Mesothelial cell of epicardium (in vitro differentiated cells): ENCODE results near the gene PCSK6. TPM values are rescaled to one million over a fixed set of nuclear protein-coding genes. Genes with fewer than 3 reads are reported as not detected.
"Not testable (repeated sequence)": the region's sequence is repeated elsewhere in the genome, so short reads cannot be mapped to it uniquely, and the experiment has no call there.

Source experiments
- DNase-seq, 2 experiments: peaks; one replicate each; pipeline ENCODE4 v3.0.0; 2021; ENCODE audit warnings: low spot score in 2 of 2; ENCODE audit not compliant: unreplicated experiment in 2 of 2
- H3K27ac Mint-ChIP-seq: 2 replicates; pipeline ENCODE4 v1.8.0; 2021; ENCODE audit warnings: mixed read lengths
- H3K27me3 Mint-ChIP-seq: 2 replicates; pipeline ENCODE4 v1.8.0; 2021; ENCODE audit warnings: low read depth, mixed read lengths
- H3K36me3 Mint-ChIP-seq: 2 replicates; pipeline ENCODE4 v1.8.0; 2021; ENCODE audit warnings: mixed read lengths
- H3K4me1 Mint-ChIP-seq: 2 replicates; pipeline ENCODE4 v1.8.0; 2021; ENCODE audit warnings: mixed read lengths
- H3K4me3 Mint-ChIP-seq: 2 replicates; pipeline ENCODE4 v1.8.0; 2021; ENCODE audit warnings: mild to moderate bottlenecking, moderate library complexity, mixed read lengths
- H3K9me3 Mint-ChIP-seq: 2 replicates; pipeline ENCODE4 v1.8.0; 2021; ENCODE audit warnings: mixed read lengths
- CTCF ChIP-seq: fragments of 200-600 bp; sonication (generic); IDR thresholded peaks from one replicate; pipeline ENCODE4 v1.5.0; 2021; ENCODE audit warnings: antibody characterized with exemption; ENCODE audit not compliant: unreplicated experiment
- total RNA-seq: library from RNA; stranded (reverse); gene quantifications from 3 replicates; pipeline ENCODE4 v1.2.1, GENCODE V29; 2021

Gene PCSK6
- total RNA-seq, 1 donor from 2014 or later, result 4.5 TPM

- Mint-ChIP-seq H3K36me3 (peaks cover 2% of the 10 kb centered on the region), H3K4me1 (peaks cover 4% of the 10 kb centered on the region), H3K9me3 (peaks cover 14% of the 10 kb centered on the region), H3K4me3 (no peak overlapping the region), H3K27ac (no peak overlapping the region), H3K27me3 (no peaks in the 10 kb centered on the region)
- DNase-seq, result no peak
- no peak for TF ChIP-seq CTCF
Observed at GRCh38 chr15:101362359-101362758, 127.1 kb downstream of the PCSK6 start.

GRCh38 chr15:101361418-101361817 is 128.1 kb downstream of the PCSK6 start:
- H3K4me1 Mint-ChIP-seq, result peaks cover 4% of the 10 kb centered on the region
- TF ChIP-seq CTCF, result no peak
- peaks cover 14% of the 10 kb centered on the region for H3K9me3 Mint-ChIP-seq
- H3K27me3 Mint-ChIP-seq, result no peaks in the 10 kb centered on the region
- DNase-seq, result no peak
- no peak overlapping the region for H3K27ac Mint-ChIP-seq
- peaks cover 2% of the 10 kb centered on the region for H3K36me3 Mint-ChIP-seq
- no peak overlapping the region for H3K4me3 Mint-ChIP-seq

- H3K4me1 Mint-ChIP-seq, result peaks cover 4% of the 10 kb centered on the region
- no peaks in the 10 kb centered on the region for H3K27me3 Mint-ChIP-seq
- H3K27ac Mint-ChIP-seq, result no peak overlapping the region
- H3K36me3 Mint-ChIP-seq, result no peaks in the 10 kb centered on the region
- H3K9me3 Mint-ChIP-seq, result peaks cover 2% of the 10 kb centered on the region
- H3K4me3 Mint-ChIP-seq, result no peak overlapping the region
- DNase-seq, result peak in 1 of 2 experiments; percentile 36
- no peak for TF ChIP-seq CTCF
Observed at GRCh38 chr15:101359365-101359947, 130.1 kb downstream of the PCSK6 start.

- H3K27me3 Mint-ChIP-seq, result no peaks in the 10 kb centered on the region
- TF ChIP-seq CTCF, result no peak
- no peaks in the 10 kb centered on the region for H3K36me3 Mint-ChIP-seq
- no peak overlapping the region for H3K4me3 Mint-ChIP-seq
- H3K9me3 Mint-ChIP-seq, result no peaks in the 10 kb centered on the region
- H3K27ac Mint-ChIP-seq, result no peak overlapping the region
- no peak for DNase-seq
- H3K4me1 Mint-ChIP-seq, result peaks cover 4% of the 10 kb centered on the region
Observed at GRCh38 chr15:101358895-101359294, 130.6 kb downstream of the PCSK6 start.

- no peak overlapping the region for H3K4me3 Mint-ChIP-seq
- H3K36me3 Mint-ChIP-seq, result no peaks in the 10 kb centered on the region
- H3K27ac Mint-ChIP-seq, result no peak overlapping the region
- no peak for DNase-seq
- TF ChIP-seq CTCF, result no peak
- no peaks in the 10 kb centered on the region for H3K27me3 Mint-ChIP-seq
- H3K4me1 Mint-ChIP-seq, result peaks cover 7% of the 10 kb centered on the region
- no peaks in the 10 kb centered on the region for H3K9me3 Mint-ChIP-seq
Observed at GRCh38 chr15:101357885-101358284, 131.6 kb downstream of the PCSK6 start.

- Mint-ChIP-seq H3K4me3 (no peak overlapping the region), H3K9me3 (no peaks in the 10 kb centered on the region), H3K4me1 (peaks cover 7% of the 10 kb centered on the region), H3K36me3 (no peaks in the 10 kb centered on the region), H3K27me3 (no peaks in the 10 kb centered on the region), H3K27ac (no peak overlapping the region)
- no peak for TF ChIP-seq CTCF
- no peak for DNase-seq
Observed at GRCh38 chr15:101357333-101357732, 132.2 kb downstream of the PCSK6 start.

GRCh38 chr15:101356512-101357172 is 132.9 kb downstream of the PCSK6 start:
- H3K4me1 Mint-ChIP-seq, result not testable (repeated sequence)

More at GRCh38 chr15:101356512-101357172, 132.9 kb downstream of the PCSK6 start:
- H3K36me3 Mint-ChIP-seq, H3K27me3 Mint-ChIP-seq, H3K27ac Mint-ChIP-seq, DNase-seq, H3K9me3 Mint-ChIP-seq, H3K4me3 Mint-ChIP-seq: not testable (repeated sequence)
